HG02885 (cell line): Measurements from ENCODE around the gene LIAS.
"Not testable (repeated sequence)": the region's sequence is repeated elsewhere in the genome, so short reads cannot be mapped to it uniquely, and the experiment has no call there.

Source experiments
- ATAC-seq: cut with Tn5 transposase; IDR thresholded peaks from one replicate; pipeline ENCODE4 v1.9.1; 2021; ENCODE audit warnings: mild to moderate bottlenecking; ENCODE audit not compliant: unreplicated experiment, poor library complexity

Gene LIAS

DNA sequence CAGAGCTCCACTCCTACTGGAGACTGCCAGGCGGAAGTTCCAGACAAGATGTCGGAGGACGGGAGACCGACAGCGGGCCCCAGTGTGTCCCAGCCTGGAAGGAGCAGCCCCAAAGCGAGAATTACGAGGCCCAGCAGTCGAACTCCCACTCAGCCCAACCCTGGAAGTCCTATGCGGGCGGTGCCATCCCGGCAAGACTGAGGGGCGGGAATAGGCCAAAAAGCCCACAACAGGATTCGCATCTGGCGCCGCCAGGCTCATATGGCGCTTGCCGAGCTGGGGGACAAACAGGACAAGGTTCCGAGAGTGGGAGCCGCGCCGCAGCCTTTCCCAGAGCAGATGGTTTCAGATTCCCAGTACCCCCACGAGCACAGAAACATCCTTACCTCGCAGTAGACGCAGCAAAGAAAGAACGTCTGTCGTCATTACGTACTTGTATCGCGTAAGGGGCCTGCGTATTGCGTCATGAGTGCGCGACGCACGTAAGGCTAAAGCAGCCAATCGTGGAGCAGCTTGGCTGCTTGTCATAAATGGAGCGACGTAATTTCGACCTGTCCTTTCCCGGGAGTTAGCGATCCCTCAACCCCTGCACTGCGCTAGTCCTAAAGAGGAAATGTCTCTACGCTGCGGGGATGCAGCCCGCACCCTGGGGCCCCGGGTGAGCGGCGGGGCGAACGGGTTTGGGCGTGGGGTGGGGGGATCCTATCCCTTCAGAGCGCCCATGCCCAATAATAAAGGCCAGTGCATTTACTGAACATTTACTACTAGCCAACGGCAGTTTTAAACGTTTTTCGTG, at the start of gene LIAS, which contains the start of gene RPL9:
LIAS (plus strand) TSS at position 552 of the 796 bp plus-strand sequence; CDS start at position 614, 62 bp downstream.
RPL9 (minus strand) TSS at position 418 of the 796 bp plus-strand sequence. CDS start 483 bp downstream, outside the sequence.
- peak; percentile 87 for ATAC-seq

DNA sequence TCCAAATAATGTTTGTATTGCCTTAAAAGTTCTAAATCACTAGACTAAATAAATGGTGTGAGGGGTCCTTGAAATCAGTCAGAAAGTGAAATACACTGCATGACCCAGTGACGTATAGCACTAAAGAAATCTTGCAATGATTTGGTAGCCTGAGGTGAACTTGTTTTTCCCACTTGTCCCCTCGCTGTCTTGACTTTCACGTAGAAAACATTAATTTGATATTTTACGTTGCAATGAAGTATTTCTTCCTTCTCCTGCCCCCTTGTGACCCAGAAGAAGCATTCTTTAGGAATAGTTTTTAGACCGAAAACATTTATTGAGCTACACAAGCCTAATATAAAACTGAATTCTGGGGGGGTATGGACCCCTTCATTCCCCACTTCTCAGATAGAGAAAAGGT, 48.4 kb upstream of the LIAS start:
- no peak for ATAC-seq

DNA sequence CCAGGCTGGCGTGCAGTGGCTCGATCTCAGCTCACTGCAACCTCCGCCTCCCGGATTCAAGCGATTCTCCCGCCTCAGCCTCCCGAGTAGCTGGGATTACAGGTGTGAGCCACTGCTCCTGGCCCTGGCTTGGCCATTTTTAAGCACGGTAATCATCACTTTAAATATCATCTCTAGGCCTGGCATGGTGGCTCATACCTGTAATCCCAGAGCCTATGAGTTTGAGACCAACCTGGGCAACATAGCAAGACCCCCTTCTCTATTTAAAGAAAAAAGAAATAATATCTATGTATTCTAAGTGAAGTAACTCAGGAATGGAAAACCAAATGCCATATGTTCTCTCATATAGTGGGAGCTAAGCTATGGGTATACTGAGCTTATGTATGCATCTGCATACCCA, 47.3 kb upstream of the LIAS start:
- not testable (repeated sequence) for ATAC-seq

DNA sequence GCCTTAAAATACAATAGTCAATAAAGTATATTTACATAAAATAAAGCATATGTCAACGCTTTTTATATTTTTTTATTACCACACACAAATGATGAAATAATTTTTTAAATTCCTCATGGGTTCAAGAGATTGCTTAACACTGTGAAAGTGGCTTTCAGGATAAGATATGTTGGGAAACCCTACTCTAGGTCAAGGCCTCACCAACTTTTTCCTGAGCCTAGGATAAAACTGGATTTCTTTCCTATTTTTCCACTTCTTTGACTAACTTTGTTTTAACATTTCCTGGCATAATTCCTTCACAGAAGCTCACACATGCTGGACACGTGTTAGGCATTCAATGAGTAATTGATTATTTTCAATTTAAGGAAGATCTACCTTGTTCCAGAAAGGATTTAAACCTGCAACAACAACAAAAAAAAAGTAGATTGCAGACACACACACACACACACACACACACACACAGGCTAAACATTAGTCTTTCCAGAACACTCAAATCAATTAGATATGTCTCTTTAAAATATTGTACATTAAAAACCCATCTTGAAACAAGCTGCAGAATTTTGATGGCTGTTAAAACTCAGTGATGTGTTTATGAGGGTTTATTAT, 43.1 kb upstream of the LIAS start:
- ATAC-seq, result no peak

DNA sequence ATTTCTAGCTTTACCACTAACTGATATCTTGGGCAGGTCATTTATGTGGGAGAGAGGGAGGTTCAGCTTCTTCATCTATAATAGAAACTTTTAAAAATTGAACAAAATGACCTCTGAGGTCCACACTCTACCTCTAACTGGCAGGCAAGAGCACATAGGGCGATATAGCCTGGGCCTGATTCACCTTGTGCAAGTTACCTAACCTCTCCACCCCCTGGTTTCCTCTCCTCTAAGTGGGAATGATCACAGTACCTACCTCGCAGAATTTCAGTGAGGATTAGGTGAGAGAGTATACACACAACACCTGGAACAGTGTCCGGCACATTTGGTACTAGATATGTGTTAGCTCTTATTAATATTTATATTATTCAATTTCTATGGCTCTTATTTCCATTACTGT, 36.6 kb upstream of the LIAS start:
- ATAC-seq, result no peak

DNA sequence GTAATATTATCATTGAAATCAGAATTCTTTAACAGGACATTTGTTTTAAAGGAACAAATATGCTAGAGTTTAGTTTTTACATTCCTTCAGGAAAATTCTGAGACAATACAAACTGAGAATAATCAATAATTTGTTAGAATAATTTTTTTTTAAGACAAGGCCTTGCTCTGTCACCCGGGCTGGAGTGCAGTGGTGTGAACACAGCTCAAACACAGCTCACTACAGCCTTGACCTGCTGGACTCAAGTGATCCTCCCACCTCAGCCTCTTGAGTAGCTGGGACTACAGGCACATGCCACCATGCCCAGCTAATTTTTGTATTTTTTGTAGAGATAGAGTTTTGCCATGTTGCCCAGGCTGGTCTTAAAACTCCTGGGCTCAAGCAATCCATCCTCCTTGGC, 33.6 kb upstream of the LIAS start:
- ATAC-seq, result not testable (repeated sequence)

DNA sequence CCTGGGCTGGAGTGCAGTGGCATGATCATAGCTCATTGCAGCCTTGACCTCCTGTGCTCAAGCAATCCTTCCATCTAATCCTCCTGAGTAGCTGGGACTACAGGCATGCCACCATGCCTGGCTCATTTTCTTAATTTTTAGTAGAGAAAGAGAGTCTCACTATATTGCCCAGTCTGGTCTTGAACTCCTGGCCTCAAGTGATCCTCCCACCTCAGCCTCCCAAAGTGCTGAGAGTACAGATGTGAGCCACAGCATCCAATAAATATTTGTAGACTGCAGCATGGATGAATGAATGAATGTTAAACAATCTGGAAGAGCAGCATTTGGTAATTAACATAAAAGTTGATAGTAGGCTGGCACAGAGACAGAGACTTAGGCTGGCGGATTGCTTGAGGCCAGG, 32.1 kb upstream of the LIAS start:
- no peak for ATAC-seq

DNA sequence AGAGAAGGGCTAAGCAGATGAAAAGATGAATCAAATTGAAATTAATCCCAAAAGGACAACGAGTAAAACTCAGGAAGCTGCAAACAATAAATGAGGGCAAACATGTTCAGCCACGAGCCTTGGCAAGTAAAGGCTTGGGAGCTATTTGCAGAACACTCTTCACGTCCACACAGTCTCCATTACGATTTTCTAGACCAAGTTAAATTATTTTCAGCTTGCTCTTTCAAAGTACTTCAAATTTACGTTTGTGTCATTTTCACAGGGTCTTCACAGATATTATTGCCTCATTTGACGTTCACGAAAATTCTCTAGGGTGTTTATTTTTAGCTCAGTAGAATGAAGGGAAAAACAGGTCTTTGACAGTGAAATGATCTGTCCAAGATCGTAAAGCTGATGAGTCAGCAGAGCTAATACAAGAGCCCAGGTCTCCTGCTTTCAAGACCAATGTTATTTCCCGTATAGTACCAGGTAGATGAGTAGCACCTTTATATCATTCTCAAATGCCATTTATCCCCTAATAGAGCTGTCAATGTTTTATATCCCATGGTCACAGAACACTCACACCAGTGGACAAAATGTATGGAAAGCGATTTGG, 31.2 kb upstream of the LIAS start:
- no peak for ATAC-seq

DNA sequence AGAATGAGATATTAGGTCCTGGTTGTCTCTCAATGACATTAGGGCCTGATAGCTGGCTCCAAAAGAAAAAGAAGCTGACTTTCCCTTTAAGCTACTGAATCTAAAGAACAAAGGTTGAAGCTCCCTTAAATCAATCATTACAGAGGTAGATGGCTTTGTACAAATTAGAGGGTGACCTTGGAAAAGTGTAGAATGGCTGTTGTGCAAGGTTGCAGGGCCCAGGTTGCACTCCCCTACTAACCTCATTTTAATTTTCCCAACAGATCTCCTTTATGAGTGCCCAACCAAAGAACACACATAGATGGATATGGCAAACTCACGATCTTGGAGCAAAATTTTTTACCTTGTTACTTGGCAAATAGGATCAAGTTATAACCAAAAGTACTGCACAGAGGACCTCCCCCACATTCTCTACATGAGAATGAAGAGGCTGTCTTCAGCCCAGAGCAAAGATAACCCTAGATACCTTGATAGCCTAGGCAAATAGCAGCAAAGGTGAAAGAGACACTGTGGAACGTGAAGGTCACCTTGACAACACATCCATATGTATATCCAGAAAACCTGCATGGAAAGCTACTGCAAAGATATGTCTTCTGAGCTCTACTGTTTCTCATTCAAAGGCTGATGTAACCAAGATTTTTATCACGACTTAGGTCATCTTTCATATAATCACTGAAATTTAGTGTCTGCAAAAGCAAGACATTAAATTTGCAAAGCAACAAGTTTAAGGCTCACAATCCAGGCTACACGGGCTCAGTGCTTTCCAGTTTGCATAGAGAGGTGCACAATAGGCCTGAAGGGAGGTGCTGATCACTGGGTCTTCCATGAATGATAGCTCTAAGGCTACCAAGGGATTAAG, 29.2 kb upstream of the LIAS start:
- ATAC-seq, result no peak

DNA sequence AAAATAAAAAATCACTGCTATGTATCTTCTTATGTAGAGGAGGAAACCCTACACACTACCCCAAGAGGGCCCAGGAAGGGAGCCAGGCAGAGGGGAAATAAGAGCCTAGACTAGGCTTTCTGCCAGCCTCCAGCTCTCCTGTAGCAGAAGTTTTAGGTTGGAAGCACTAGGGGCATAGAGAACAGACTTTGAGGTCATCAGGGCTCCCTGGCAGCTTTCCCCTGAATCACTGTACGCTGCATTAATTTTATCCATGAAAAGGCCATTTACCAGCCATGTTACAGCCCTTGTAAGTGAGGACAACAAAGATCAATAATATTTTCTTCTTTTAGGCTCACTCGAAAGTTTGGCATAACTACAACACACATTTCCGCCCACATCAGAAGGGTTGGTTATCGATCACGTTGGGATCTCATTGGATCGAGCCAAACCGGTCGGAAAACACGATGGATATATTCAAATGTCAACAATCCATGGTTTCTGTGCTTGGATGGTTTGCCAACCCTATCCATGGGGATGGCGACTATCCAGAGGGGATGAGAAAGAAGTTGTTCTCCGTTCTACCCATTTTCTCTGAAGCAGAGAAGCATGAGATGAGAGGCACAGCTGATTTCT, 24.9 kb upstream of the LIAS start:
- ATAC-seq, result no peak

DNA sequence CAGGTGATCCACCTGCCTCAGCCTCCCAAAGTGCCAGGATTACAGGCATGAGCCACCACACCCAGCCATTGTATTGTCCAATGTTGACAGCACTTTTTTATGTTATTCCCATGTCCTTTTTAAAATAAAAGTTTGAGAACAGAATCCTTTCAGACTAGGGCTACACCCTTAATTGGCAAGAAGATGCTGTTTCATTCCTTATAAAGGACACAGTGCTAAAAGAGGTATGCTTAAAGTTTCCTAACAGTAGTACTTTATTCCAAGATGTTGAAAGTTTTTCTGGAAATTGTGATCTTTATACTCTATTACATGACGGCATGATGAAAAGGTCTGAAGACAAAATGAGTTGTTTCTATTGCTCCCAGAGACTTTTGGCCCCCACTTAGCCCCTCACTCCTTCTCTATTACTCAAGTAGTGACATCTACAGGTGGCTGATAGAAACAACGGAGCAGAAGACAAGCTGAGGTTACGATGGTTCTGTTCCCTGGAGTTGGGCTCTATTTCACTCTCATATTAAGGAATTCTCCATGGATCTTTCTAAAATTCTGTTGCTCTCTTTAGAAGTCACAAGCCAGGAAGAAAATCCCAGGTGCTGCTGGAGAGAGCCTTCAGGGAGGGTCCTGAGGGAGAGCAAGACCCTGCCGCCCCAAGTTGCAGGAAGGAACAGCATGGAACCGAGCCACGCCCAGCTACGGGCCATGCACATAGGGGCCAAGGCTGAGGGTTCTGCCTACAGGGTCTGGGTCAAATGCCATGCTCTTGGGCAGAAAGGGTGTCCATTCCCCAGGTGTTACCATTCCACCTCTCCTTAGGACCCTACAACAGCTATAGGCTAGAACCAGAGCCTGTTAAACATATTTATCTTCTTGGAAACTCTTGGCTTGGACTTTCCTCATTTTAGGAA, 22.9 kb upstream of the LIAS start:
- no peak for ATAC-seq

DNA sequence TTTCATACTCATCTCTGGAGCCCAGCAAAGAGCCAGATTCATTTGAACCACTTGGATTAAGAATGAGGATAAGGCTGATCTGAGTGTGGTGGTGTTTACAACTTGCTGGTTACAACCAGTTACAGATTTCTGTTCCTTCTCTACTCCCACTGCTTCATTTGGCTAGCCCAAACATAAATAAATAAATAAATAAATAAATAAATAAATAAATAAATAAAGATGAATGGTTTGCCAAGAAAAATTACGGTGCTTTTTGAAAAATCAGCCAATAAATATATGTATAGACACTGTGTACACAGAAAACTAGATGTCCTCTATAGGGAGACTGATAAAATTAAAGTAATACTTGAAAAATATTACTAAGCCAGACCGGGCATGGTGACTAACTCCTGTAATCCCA, 17.3 kb upstream of the LIAS start:
- ATAC-seq, result no peak

DNA sequence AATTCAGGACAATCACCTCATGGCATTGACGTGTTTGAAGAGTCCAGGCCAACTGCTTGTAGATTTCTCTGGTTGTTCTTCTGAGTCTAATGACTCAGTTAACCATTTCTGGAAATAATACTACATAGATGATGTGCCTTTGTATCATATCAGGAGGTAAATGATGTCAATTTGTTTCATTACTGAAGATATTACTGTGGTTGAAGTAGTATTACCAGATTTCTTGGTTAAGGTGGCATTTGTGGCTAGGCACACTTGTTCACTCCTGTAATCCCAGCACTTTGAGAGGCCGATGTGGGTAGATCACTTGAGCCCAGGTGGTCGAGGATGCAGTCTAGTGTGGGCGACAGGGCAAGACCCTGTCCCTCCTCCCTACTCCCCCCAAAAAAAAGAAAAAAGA, 15.9 kb upstream of the LIAS start:
- no peak for ATAC-seq

DNA sequence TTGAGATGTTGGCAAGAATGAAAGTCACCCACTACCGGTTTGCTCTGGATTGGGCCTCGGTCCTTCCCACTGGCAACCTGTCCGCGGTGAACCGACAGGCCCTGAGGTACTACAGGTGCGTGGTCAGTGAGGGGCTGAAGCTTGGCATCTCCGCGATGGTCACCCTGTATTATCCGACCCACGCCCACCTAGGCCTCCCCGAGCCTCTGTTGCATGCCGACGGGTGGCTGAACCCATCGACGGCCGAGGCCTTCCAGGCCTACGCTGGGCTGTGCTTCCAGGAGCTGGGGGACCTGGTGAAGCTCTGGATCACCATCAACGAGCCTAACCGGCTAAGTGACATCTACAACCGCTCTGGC, 12.4 kb upstream of the LIAS start:
- no peak for ATAC-seq

DNA sequence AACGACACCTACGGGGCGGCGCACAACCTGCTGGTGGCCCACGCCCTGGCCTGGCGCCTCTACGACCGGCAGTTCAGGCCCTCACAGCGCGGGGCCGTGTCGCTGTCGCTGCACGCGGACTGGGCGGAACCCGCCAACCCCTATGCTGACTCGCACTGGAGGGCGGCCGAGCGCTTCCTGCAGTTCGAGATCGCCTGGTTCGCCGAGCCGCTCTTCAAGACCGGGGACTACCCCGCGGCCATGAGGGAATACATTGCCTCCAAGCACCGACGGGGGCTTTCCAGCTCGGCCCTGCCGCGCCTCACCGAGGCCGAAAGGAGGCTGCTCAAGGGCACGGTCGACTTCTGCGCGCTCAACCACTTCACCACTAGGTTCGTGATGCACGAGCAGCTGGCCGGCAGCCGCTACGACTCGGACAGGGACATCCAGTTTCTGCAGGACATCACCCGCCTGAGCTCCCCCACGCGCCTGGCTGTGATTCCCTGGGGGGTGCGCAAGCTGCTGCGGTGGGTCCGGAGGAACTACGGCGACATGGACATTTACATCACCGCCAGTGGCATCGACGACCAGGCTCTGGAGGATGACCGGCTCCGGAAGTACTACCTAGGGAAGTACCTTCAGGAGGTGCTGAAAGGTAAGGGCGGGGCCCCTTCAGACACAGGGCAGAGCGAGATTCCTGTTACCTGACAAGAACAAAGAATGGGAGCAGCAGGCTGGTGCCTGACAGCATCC, 11.8 kb upstream of the LIAS start:
- ATAC-seq, result peak; percentile 88

DNA sequence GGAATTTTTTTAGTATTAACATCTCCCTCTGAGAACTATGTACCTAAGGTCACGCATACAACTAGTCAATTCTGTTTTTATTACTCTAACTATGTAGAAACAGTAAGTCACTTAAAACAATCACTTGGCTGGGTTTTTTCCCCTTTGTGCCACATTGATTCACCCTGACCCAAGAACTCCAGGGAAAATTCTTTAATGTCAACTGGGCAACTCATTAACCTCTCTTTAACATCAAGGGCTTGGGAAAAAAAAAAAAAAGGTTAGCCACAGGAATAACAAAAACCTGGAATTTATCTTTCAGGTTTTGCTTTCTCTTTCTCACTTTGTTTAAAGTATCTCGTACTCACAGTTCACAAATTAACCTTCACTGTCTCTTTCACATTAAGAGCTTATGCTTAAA, 8.2 kb upstream of the LIAS start:
- ATAC-seq, result no peak

DNA sequence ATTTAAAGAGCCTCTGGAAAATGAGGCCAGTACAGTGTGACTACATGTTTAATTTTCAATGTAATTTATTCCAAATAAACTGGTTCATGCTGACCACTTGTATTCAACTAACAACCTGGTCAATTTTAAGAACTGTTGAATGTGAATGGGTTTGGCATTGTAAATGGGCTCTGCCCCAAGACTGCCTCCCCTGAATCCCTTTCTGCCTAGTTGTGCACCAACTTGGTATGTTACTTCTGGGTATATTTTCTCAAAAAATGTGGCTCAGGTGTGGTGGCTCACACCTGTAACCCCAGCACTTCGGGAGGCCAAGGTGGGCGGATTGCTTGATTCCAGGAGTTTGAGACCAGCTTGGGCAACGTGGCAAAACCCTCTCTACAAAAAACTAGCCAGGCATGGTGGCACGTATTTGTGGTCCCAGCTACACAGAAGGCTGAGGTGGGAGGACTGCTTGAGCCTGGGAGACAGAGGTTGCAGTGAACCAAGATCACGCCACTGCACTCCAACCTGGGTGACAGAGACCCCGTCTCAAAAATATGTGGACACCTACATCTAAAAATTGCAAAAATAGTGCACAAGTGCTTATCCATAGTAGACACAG, 7.3 kb upstream of the LIAS start:
- ATAC-seq, result no peak

DNA sequence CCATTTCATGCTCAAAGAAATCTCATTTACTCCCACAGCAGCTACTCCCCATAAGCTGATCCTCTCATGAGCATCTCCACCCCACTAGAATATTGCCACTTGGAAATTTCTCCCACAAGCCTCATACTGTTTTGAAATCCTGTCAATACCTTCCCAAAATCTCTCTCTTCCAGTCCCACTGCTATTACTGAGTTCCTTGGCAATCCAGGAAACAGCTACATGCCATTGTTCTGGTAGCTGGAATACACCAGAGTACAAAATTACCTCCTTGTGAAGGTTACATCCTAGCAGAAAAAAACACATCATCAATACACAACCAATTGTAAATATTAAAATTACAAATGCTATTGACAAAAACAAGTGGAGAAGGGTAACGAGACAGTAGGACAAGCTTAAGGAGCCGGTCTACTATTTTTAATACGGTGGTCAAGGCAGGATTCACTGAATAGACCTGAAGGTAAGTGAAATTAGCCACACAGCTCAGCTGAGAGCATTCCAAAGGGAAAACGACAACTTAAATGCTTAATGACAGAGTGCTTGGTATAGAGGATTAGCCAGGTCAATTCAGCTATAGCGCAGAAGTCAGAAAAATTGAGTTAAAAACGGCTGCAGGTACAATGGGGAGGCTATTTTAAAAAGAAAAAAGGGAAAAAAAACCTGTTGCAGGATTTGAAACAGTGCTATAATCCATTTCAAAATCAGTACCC, 6.5 kb upstream of the LIAS start:
- no peak for ATAC-seq
